ENCODE data around the gene CAPN12.

CAPN12 gene

DNA sequence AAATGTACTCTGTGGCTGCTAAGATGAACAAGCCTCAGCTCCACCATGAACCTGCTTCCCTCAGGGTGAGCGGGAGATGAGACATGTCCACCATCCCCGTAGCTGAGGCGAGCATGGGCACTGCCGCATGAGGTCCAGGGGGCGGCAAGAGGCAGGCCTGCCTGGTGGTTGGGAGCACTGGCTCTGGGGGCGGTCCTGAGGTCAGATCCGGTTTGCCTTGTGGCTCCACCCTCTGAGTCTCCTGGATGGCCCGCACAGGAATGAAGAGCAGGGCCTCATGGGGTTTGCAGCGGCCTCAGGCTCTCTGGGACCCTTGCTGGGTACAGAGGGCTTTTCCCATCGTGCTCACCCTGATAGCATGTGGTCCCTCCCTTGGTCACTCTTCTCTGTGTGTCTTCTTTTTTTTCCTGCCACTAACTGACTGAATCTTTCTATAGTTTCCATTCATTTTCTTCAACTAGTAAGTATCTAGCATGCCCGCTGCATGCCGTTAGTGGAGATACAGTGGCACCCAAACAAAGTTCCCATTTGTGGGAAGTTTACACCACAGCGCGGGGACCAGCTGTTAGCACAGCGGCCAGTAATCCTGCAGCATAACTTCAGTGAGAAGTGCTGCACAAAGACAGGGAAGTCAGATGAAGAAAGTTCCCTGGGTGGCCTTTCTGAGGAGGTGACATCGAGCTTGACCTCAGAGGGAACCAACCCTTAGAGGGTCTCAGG lies 37.3 kb downstream of the CAPN12 start:
- Histone ChIP-seq H3K36me3 (ENCODE audit: control insufficient read depth in 4 of 4, insufficient read depth in 4 of 4, low read length in 3 of 4) (peaks cover 3 to 98% (median 84%) of the 10 kb centered on the region in 4 experiments), H3K4me1 (ENCODE audit: control extremely low read depth in 1 of 4, control insufficient read depth in 4 of 4, insufficient read depth in 4 of 4, low read length in 3 of 4) (no peaks in the 10 kb centered on the region), H3K27ac (ENCODE audit: insufficient read depth in 1 of 2, low read depth in 1 of 2, low read length in 2 of 2, poor library complexity in 1 of 2, severe bottlenecking in 2 of 2) (no peak overlapping the region), H3K9me3 (ENCODE audit: control extremely low read depth in 1 of 5, control insufficient read depth in 4 of 5, insufficient read depth in 2 of 5, low read depth in 1 of 5, low read length in 4 of 5) (no peaks in the 10 kb centered on the region), H3K4me3 (ENCODE audit: control insufficient read depth in 1 of 7, extremely low read depth in 1 of 7, insufficient read depth in 4 of 7, low read depth in 2 of 7, low read length in 6 of 7) (no peak overlapping the region), H3K27me3 (replicated peaks in 2 of 5; ENCODE audit: control insufficient read depth in 4 of 5, insufficient read depth in 5 of 5, low read length in 4 of 5) (no peaks in the 10 kb centered on the region)
- 96% methylated on average over 16 of the region's 16 CpGs for WGBS (ENCODE audit: insufficient coverage)
- ChIA-PET CTCF (no interaction called here), POLR2A (no interaction called here)
- DNase-seq, result no peak

DNA sequence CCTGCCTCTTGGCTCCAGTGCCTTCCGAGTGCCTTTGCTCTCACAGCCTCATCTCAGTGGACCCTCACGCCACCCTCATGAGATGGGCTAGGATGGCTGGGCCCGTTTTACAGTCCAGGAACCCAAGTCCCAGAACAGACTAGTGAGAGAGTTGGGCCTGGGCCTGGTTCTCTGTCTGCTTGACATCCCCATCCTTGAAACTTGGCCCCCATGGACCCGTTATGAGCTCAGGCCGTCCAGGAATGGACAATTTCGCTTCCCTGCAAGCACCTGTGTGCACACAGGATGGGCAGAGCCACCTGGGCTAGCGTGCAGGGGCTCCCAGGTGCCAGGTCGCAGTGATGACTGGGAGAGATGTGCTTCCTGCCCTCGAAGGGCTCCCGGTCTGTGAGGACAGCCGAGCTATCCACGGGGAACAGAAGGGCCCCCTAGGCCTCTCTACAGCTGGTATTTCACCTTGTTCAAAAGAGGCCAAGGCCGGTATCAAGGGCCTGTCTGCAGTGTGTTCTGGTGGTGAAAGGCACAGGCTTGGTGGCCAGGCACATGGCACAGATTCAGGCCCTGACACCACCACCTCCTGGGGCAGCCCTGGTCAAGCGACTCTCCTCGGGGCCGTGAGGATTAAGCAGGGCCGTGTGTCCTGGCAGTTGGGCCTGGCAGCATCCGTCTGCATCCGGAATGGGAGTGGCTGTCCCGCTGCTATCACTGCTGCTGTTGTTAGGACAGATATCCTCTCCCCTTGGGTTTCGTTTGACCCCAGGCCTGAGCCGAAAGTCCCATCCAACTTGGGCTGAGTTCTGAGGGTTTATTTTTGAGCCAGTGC lies 38.9 kb downstream of the CAPN12 start:
- Histone ChIP-seq H3K27ac (ENCODE audit: insufficient read depth in 1 of 2, low read depth in 1 of 2, low read length in 2 of 2, poor library complexity in 1 of 2, severe bottlenecking in 2 of 2) (no peak overlapping the region), H3K27me3 (replicated peaks in 2 of 5; ENCODE audit: control insufficient read depth in 4 of 5, insufficient read depth in 5 of 5, low read length in 4 of 5) (no peaks in the 10 kb centered on the region), H3K4me3 (ENCODE audit: control insufficient read depth in 1 of 7, extremely low read depth in 1 of 7, insufficient read depth in 4 of 7, low read depth in 2 of 7, low read length in 6 of 7) (no peak overlapping the region), H3K9me3 (ENCODE audit: control extremely low read depth in 1 of 5, control insufficient read depth in 4 of 5, insufficient read depth in 2 of 5, low read depth in 1 of 5, low read length in 4 of 5) (no peaks in the 10 kb centered on the region), H3K4me1 (ENCODE audit: control extremely low read depth in 1 of 4, control insufficient read depth in 4 of 4, insufficient read depth in 4 of 4, low read length in 3 of 4) (no peaks in the 10 kb centered on the region), H3K36me3 (ENCODE audit: control insufficient read depth in 4 of 4, insufficient read depth in 4 of 4, low read length in 3 of 4) (peaks cover 6 to 98% (median 88%) of the 10 kb centered on the region in 4 experiments)
- CTCF ChIA-PET, result interaction anchor here (1.4 kb wide), 1 partner anchor 161 kb away, joined by 3 read pairs; no protein-coding TSS in a partner anchor
- DNase-seq, result no peak
- POLR2A ChIA-PET, result interaction anchor here (1.1 kb wide), 1 partner anchor 58 kb away, joined by 3 read pairs; the partner anchor contains the start of gene ACTN4
- WGBS (ENCODE audit: insufficient coverage), result over 99% methylated on average over 21 of the region's 22 CpGs

DNA sequence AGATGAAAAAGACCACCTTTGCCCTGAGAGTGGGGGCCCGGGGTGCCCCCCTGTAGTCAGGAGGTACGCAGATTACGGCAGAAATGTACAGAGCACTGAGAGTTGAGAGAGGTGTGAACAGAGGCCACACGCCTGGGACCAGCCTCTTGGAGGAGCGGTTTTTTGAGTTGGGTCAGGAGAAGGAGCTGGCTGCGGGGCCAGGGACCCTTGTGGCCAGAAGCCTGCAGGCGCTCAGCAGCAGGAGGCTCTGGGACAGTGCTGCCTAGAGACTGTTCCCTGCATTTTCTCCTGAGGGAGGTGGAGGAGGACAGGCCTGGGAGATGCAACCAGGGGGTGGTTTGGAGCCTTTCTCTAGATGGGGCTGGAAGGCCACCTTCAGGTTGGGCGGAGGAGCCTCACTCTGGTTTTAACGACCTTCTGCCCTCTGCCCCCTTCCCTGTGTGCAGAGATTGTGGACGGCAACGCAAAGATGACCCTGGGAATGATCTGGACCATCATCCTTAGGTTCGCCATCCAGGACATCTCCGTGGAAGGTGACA lies 39.7 kb downstream of the CAPN12 start:
- H3K4me3 ChIP-seq (ENCODE audit: control insufficient read depth in 1 of 7, extremely low read depth in 1 of 7, insufficient read depth in 4 of 7, low read depth in 2 of 7, low read length in 6 of 7), result no peak overlapping the region
- H3K4me1 ChIP-seq (ENCODE audit: control extremely low read depth in 1 of 4, control insufficient read depth in 4 of 4, insufficient read depth in 4 of 4, low read length in 3 of 4), result no peaks in the 10 kb centered on the region
- 94% methylated on average over 13 of the region's 13 CpGs for WGBS (ENCODE audit: insufficient coverage)
- H3K36me3 ChIP-seq (ENCODE audit: control insufficient read depth in 4 of 4, insufficient read depth in 4 of 4, low read length in 3 of 4), result peaks cover 6 to 97% (median 84%) of the 10 kb centered on the region in 4 experiments
- ChIA-PET POLR2A (no interaction called here), CTCF (interaction anchor here (0.6 to 2.3 kb wide), 3 partner anchors 18 to 160 kb away, joined by 3 to 7 read pairs (median 3); no protein-coding TSS in a partner anchor)
- DNase-seq, result no peak
- no peak overlapping the region for H3K27ac ChIP-seq (ENCODE audit: insufficient read depth in 1 of 2, low read depth in 1 of 2, low read length in 2 of 2, poor library complexity in 1 of 2, severe bottlenecking in 2 of 2)
- H3K27me3 ChIP-seq (replicated peaks in 2 of 5; ENCODE audit: control insufficient read depth in 4 of 5, insufficient read depth in 5 of 5, low read length in 4 of 5), result no peaks in the 10 kb centered on the region
- no peaks in the 10 kb centered on the region for H3K9me3 ChIP-seq (ENCODE audit: control extremely low read depth in 1 of 5, control insufficient read depth in 4 of 5, insufficient read depth in 2 of 5, low read depth in 1 of 5, low read length in 4 of 5)

DNA sequence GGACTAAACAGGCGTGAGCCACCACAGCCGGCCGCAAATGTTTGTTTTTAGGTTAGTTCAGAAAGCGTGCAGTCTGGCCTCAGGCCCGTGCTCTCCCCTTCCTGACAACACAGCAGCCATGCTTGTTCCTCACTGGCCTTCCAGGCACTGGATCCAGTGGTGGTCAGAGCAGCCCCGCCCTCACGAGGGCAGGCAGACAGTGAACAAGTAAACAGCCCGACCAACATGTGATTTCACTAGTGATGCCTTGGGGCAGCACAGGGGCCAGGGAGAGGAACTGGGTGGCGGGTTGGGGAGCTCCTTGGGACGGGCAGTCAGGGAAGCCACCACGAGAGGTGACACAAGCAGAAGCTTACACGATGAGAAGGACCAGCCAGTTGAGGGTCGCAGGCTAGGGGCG lies 40.8 kb downstream of the CAPN12 start:
- WGBS (ENCODE audit: insufficient coverage), result 97% methylated on average over 14 of the region's 14 CpGs
- Histone ChIP-seq H3K4me3 (ENCODE audit: control insufficient read depth in 1 of 7, extremely low read depth in 1 of 7, insufficient read depth in 4 of 7, low read depth in 2 of 7, low read length in 6 of 7) (no peak overlapping the region), H3K27me3 (replicated peaks in 2 of 5; ENCODE audit: control insufficient read depth in 4 of 5, insufficient read depth in 5 of 5, low read length in 4 of 5) (no peaks in the 10 kb centered on the region), H3K36me3 (ENCODE audit: control insufficient read depth in 4 of 4, insufficient read depth in 4 of 4, low read length in 3 of 4) (peaks cover 6 to 90% (median 77%) of the 10 kb centered on the region in 4 experiments), H3K27ac (ENCODE audit: insufficient read depth in 1 of 2, low read depth in 1 of 2, low read length in 2 of 2, poor library complexity in 1 of 2, severe bottlenecking in 2 of 2) (no peak overlapping the region), H3K4me1 (ENCODE audit: control extremely low read depth in 1 of 4, control insufficient read depth in 4 of 4, insufficient read depth in 4 of 4, low read length in 3 of 4) (peaks cover 0 to 6% (median under 1%) of the 10 kb centered on the region in 4 experiments), H3K9me3 (ENCODE audit: control extremely low read depth in 1 of 5, control insufficient read depth in 4 of 5, insufficient read depth in 2 of 5, low read depth in 1 of 5, low read length in 4 of 5) (no peaks in the 10 kb centered on the region)
- ChIA-PET POLR2A (no interaction called here), CTCF (interaction anchor here (0.8 to 2.3 kb wide), 2 partner anchors 17 to 25 kb away, joined by 3 to 7 read pairs; no protein-coding TSS in a partner anchor)
- no peak for DNase-seq

DNA sequence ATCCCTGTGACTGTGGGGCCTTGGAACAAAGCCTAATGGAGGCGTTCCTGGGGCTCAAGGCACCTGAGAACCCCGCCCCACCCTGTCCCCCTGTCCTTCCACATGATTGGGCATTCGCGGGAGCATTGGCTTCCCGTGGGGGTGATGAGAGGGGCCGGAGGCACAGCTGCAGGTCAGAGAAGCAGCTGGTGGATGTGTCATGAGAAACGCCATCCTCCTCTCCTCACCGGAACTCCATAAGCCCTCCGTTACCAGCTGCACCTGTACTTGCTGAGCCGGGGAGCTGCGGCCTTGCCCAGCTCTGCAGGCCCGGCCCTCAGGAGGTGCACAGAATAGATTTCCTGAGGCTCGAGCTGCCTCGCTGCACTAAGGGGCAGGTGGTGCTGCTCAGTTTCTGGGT lies 42.0 kb downstream of the CAPN12 start:
- peaks cover 0 to 18% (median under 1%) of the 10 kb centered on the region in 4 experiments for H3K4me1 ChIP-seq (ENCODE audit: control extremely low read depth in 1 of 4, control insufficient read depth in 4 of 4, insufficient read depth in 4 of 4, low read length in 3 of 4)
- ChIA-PET CTCF (interaction anchor here (0.9 to 2.8 kb wide), 3 partner anchors 10 to 16 kb away, joined by 3 to 9 read pairs (median 7); no protein-coding TSS in a partner anchor), POLR2A (no interaction called here)
- H3K27ac ChIP-seq (ENCODE audit: insufficient read depth in 1 of 2, low read depth in 1 of 2, low read length in 2 of 2, poor library complexity in 1 of 2, severe bottlenecking in 2 of 2), result no peak overlapping the region
- no peaks in the 10 kb centered on the region for H3K27me3 ChIP-seq (replicated peaks in 2 of 5; ENCODE audit: control insufficient read depth in 4 of 5, insufficient read depth in 5 of 5, low read length in 4 of 5)
- H3K4me3 ChIP-seq (ENCODE audit: control insufficient read depth in 1 of 7, extremely low read depth in 1 of 7, insufficient read depth in 4 of 7, low read depth in 2 of 7, low read length in 6 of 7), result no peak overlapping the region
- DNase-seq, result no peak
- no peaks in the 10 kb centered on the region for H3K9me3 ChIP-seq (ENCODE audit: control extremely low read depth in 1 of 5, control insufficient read depth in 4 of 5, insufficient read depth in 2 of 5, low read depth in 1 of 5, low read length in 4 of 5)
- H3K36me3 ChIP-seq (ENCODE audit: control insufficient read depth in 4 of 4, insufficient read depth in 4 of 4, low read length in 3 of 4), result peaks cover 6 to 83% (median 68%) of the 10 kb centered on the region in 4 experiments
- WGBS (ENCODE audit: insufficient coverage), result 96% methylated on average over 9 of the region's 14 CpGs

DNA sequence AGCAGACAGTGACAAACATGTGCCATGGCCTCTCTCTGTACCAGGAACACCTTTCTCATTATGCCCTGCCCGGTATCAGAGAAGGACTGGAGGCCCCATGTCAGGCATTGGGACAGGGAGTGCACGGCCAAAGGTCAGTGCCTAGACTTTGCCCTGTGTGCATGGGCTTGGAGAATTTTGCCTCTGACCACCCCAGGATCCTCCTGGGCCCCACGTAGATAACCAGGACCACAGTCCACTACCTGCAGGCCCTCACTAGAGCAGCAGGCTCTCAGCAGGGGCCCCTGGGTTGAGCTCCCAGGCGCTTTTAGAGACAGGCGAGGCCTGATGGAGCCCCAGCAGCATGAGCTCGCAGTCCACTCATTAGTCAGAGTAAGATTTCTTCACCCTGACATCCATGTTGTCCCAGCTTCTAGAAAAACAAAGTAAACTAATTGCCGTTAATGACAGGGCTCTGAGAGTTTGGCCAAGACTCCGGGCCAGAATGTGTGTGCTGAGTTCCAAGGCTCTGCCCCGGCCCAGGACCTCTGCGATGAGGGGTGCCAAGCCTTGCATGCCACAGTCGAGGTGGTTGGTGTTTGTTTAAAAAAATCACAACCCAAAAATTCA lies 42.7 kb downstream of the CAPN12 start:
- CTCF ChIA-PET, result interaction anchor here (0.9 to 2.8 kb wide), 3 partner anchors 11 to 15 kb away, joined by 3 to 9 read pairs (median 3); no protein-coding TSS in a partner anchor
- 97% methylated on average over 9 of the region's 11 CpGs for WGBS (ENCODE audit: insufficient coverage)

More for the DNA sequence above, 42.7 kb downstream of the CAPN12 start:
- no peaks in the 10 kb centered on the region for H3K9me3 ChIP-seq (ENCODE audit: control extremely low read depth in 1 of 5, control insufficient read depth in 4 of 5, insufficient read depth in 2 of 5, low read depth in 1 of 5, low read length in 4 of 5)
- H3K36me3 ChIP-seq (ENCODE audit: control insufficient read depth in 4 of 4, insufficient read depth in 4 of 4, low read length in 3 of 4), result peaks cover 5 to 82% (median 65%) of the 10 kb centered on the region in 4 experiments
- no peak overlapping the region for H3K4me3 ChIP-seq (ENCODE audit: control insufficient read depth in 1 of 7, extremely low read depth in 1 of 7, insufficient read depth in 4 of 7, low read depth in 2 of 7, low read length in 6 of 7)
- no peak for DNase-seq
- peaks cover 0 to 25% (median under 1%) of the 10 kb centered on the region in 4 experiments for H3K4me1 ChIP-seq (ENCODE audit: control extremely low read depth in 1 of 4, control insufficient read depth in 4 of 4, insufficient read depth in 4 of 4, low read length in 3 of 4)
- H3K27ac ChIP-seq (ENCODE audit: insufficient read depth in 1 of 2, low read depth in 1 of 2, low read length in 2 of 2, poor library complexity in 1 of 2, severe bottlenecking in 2 of 2), result no peak overlapping the region
- POLR2A ChIA-PET, result no interaction called here
- H3K27me3 ChIP-seq (replicated peaks in 2 of 5; ENCODE audit: control insufficient read depth in 4 of 5, insufficient read depth in 5 of 5, low read length in 4 of 5), result no peaks in the 10 kb centered on the region
